ENCODE results near the gene TMEM156.

DNA sequence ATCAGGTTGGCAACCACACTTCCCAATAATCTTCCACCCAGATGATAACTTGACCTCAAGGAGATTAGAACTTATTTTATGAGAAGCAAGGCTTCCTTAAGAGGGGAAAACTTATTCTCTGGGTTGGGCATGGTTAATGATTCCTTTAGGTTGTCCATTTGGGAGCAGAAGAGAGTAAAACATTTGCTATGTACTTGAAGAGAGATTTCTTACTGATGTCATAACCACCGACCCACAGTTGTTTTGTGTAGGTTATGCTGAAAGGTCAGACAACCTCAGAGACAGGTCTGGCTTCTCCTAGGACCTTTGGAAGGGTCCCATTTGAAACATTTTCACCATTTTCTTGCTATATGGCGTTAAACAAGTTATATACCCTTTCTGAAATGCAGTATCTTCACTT is 108.5 kb downstream of the TMEM156 start:
- TF ChIP-seq, protein P1, sequence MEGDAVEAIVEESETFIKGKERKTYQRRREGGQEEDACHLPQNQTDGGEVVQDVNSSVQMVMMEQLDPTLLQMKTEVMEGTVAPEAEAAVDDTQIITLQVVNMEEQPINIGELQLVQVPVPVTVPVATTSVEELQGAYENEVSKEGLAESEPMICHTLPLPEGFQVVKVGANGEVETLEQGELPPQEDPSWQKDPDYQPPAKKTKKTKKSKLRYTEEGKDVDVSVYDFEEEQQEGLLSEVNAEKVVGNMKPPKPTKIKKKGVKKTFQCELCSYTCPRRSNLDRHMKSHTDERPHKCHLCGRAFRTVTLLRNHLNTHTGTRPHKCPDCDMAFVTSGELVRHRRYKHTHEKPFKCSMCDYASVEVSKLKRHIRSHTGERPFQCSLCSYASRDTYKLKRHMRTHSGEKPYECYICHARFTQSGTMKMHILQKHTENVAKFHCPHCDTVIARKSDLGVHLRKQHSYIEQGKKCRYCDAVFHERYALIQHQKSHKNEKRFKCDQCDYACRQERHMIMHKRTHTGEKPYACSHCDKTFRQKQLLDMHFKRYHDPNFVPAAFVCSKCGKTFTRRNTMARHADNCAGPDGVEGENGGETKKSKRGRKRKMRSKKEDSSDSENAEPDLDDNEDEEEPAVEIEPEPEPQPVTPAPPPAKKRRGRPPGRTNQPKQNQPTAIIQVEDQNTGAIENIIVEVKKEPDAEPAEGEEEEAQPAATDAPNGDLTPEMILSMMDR (conservative IDR thresholded peaks at IDR 0.05; ENCODE audit: low read depth, low read length) = no peak
- TF ChIP-seq SMC3 (IDR thresholded peaks at IDR 0.05; ENCODE audit: low read depth, low read length) (no peak), POLR2A (IDR thresholded peaks at IDR 0.05; ENCODE audit: low read depth, low read length) (no peak), RCOR1 (IDR thresholded peaks at IDR 0.05; ENCODE audit: insufficient replicate concordance, low read length) (no peak), NFE2L2 (IDR thresholded peaks at IDR 0.05; ENCODE audit: low read depth, low read length) (no peak), RAD21 (IDR thresholded peaks at IDR 0.05; ENCODE audit: low read length) (no peak), CHD1 (IDR thresholded peaks at IDR 0.05; ENCODE audit: low read depth, low read length) (no peak), MAZ (IDR thresholded peaks at IDR 0.05; ENCODE audit: borderline replicate concordance, low read depth, low read length) (no peak), MAFK (IDR thresholded peaks at IDR 0.05; ENCODE audit: low read depth, low read length) (no peak), ELK1 (IDR thresholded peaks at IDR 0.05; ENCODE audit: borderline replicate concordance, low read depth, low read length) (no peak)

Measured in IMR-90 (cell line).